Parathyroid adenoma (tissue), 2 donors: ENCODE measurements around the gene IGSF5.

ENCODE experiments used
- H2AFZ ChIP-seq: fragments of 300-600 bp; sonication (generic); one replicate; pipeline ENCODE4 v1.7.0; 2017; ENCODE audit warnings: antibody characterized with exemption, mild to moderate bottlenecking
- H3K27ac ChIP-seq: fragments of 300-600 bp; sonication (generic); one replicate; pipeline ENCODE4 v1.7.0; 2017
- H3K27me3 ChIP-seq: fragments of 300-600 bp; sonication (generic); one replicate; pipeline ENCODE4 v1.7.0; 2017; ENCODE audit warnings: low read length; ENCODE audit not compliant: control insufficient read depth, insufficient read depth
- H3K36me3 ChIP-seq: fragments of 300-600 bp; sonication (generic); one replicate; pipeline ENCODE4 v1.7.0; 2017; ENCODE audit warnings: low read length; ENCODE audit not compliant: control insufficient read depth, insufficient read depth
- H3K4me1 ChIP-seq: fragments of 300-600 bp; sonication (generic); one replicate; pipeline ENCODE4 v1.7.0; 2017; ENCODE audit warnings: control low read depth
- H3K4me2 ChIP-seq: fragments of 300-600 bp; sonication (generic); one replicate; pipeline ENCODE4 v1.7.0; 2017; ENCODE audit warnings: low read length
- H3K4me3 ChIP-seq: fragments of 300-600 bp; sonication (generic); one replicate; pipeline ENCODE4 v1.7.0; 2017; ENCODE audit warnings: low read depth, low read length
- H3K79me2 ChIP-seq: fragments of 300-600 bp; sonication (generic); one replicate; pipeline ENCODE4 v1.7.0; 2017; ENCODE audit warnings: control low read depth
- H3K9ac ChIP-seq: fragments of 300-600 bp; sonication (generic); one replicate; pipeline ENCODE4 v1.7.0; 2017; ENCODE audit warnings: mild to moderate bottlenecking
- H3K9me3 ChIP-seq: fragments of 300-600 bp; sonication (generic); one replicate; pipeline ENCODE4 v1.7.0; 2017; ENCODE audit warnings: low read length; ENCODE audit not compliant: control insufficient read depth
- CTCF ChIP-seq: fragments of 300-600 bp; sonication (generic); IDR thresholded peaks from one replicate; pipeline ENCODE4 v1.7.0; 2017; ENCODE audit warnings: antibody characterized with exemption, mild to moderate bottlenecking
- donor health status: primary hyperparathyroidism.

The IGSF5 gene

DNA sequence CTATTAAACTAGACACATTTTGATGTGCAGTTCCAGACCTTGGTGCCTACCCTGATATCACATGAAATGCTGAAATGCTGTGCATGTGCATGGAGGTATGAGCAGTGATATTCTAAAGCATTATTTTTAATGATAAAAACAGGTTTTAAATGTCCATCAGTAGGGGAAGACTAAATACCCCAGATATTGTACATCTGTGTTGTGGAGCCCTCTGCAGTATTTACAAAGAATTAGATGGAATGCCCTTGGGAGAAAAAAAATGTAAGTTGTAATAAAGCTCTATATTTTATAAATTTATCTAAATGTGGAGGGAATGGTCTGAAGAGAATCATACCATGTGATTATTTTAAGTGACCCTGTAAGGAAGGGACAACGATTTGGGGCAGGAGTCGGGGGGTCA, 39.1 kb upstream of the IGSF5 start:
- Histone ChIP-seq H3K27me3 (no peaks in the 10 kb centered on the region), H3K9me3 (no peaks in the 10 kb centered on the region)
- no peak for TF ChIP-seq CTCF

GRCh38 chr21:39707316-39707715, 37.7 kb upstream of the IGSF5 start:
- Histone ChIP-seq H3K36me3 (no peaks in the 10 kb centered on the region), H3K27me3 (no peaks in the 10 kb centered on the region), H3K4me3 (no peak overlapping the region), H3K4me2 (no peak overlapping the region), H3K9me3 (no peaks in the 10 kb centered on the region), H3K4me1 (no peaks in the 10 kb centered on the region), H3K79me2 (no peaks in the 10 kb centered on the region), H3K27ac (no peak overlapping the region), H3K9ac (no peak overlapping the region), H2AFZ (no peak overlapping the region)
- TF ChIP-seq CTCF = no peak

More for the DNA sequence above, 39.1 kb upstream of the IGSF5 start:
- Histone ChIP-seq H3K27ac (no peak overlapping the region), H3K9ac (no peak overlapping the region), H3K4me3 (no peak overlapping the region), H2AFZ (no peak overlapping the region), H3K4me1 (no peaks in the 10 kb centered on the region), H3K36me3 (no peaks in the 10 kb centered on the region), H3K4me2 (no peak overlapping the region), H3K79me2 (no peaks in the 10 kb centered on the region)

DNA sequence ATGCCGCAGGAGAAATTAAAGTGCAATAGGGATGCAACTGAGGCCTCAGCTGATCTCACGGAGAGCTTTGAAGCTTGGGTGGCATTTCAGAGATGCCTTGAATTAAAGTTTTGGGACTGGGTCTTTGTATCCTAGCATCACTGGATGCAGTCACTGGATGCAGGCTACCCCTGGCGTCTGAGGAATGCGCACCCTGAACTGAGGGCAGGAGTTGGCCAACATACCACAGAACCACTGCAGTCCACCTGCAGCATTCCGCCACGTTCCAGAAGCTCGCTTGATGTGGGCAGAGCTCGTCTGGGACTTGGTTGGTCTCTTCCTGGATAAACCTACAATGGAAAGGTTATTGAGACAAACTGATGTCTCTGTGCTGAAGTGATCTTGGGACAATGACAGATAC, 34.1 kb upstream of the IGSF5 start:
- Histone ChIP-seq H3K4me3 (no peak overlapping the region), H3K9ac (no peak overlapping the region)
- TF ChIP-seq CTCF = no peak

GRCh38 chr21:39712273-39712672, 32.7 kb upstream of the IGSF5 start:
- no peaks in the 10 kb centered on the region for H3K36me3 ChIP-seq
- H3K4me1 ChIP-seq = no peaks in the 10 kb centered on the region
- H3K27me3 ChIP-seq = no peaks in the 10 kb centered on the region
- no peak overlapping the region for H2AFZ ChIP-seq
- no peak overlapping the region for H3K4me2 ChIP-seq
- H3K27ac ChIP-seq = no peak overlapping the region
- no peaks in the 10 kb centered on the region for H3K79me2 ChIP-seq
- no peak overlapping the region for H3K9ac ChIP-seq
- no peak overlapping the region for H3K4me3 ChIP-seq
- TF ChIP-seq CTCF = no peak
- no peaks in the 10 kb centered on the region for H3K9me3 ChIP-seq

More for the DNA sequence above, 34.1 kb upstream of the IGSF5 start:
- Histone ChIP-seq H3K27ac (no peak overlapping the region), H3K79me2 (no peaks in the 10 kb centered on the region), H3K9me3 (no peaks in the 10 kb centered on the region), H3K4me2 (no peak overlapping the region), H3K4me1 (no peaks in the 10 kb centered on the region), H2AFZ (no peak overlapping the region), H3K36me3 (no peaks in the 10 kb centered on the region), H3K27me3 (no peaks in the 10 kb centered on the region)

DNA sequence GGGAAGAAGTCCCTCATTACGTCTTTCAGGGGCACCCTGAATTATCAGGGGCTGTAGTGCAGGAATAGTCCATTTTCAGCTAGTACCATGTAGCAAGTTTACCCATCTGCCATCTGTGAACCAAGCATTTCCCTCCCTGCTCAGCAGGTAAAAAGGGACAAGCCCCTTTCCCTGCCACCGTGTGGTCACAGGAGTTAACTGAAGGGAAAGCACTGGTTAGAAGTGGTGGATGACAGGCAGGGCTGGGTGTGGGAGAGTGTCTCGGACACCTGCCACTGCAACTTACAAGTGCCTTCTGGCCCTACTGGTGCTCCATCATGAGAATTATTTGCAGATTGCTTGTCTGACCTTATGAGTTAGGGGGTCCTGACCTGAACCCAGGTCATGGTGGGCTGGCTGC, 32.0 kb upstream of the IGSF5 start:
- H3K4me3 ChIP-seq = no peak overlapping the region
- no peaks in the 10 kb centered on the region for H3K9me3 ChIP-seq
- no peak for TF ChIP-seq CTCF
- H2AFZ ChIP-seq = no peak overlapping the region
- no peaks in the 10 kb centered on the region for H3K36me3 ChIP-seq
- no peak overlapping the region for H3K9ac ChIP-seq
- no peak overlapping the region for H3K4me2 ChIP-seq
- H3K4me1 ChIP-seq = no peaks in the 10 kb centered on the region
- no peaks in the 10 kb centered on the region for H3K79me2 ChIP-seq
- no peak overlapping the region for H3K27ac ChIP-seq
- no peaks in the 10 kb centered on the region for H3K27me3 ChIP-seq
